Activated CD4-positive, CD25-positive, alpha-beta regulatory T cell treated with anti-CD3 and anti-CD28 coated beads, Interleukin-2, amount 50 U/mL, for 72 hours (primary cell): ENCODE results near the gene KIAA0930.
A peak's percentile ranks its signal among the peaks of the same experiment; 100 is the strongest.
"Not testable (repeated sequence)": the region's sequence is repeated elsewhere in the genome, so short reads cannot be mapped to it uniquely, and the experiment has no call there.

ENCODE experiments used
- DNase-seq: peaks from one replicate; pipeline ENCODE4 v3.0.0; 2021

Gene KIAA0930

GRCh38 chr22:45262195-45262930, 21.7 kb upstream of the KIAA0930 start:
- DNase-seq, result no peak

GRCh38 chr22:45261407-45262088, 20.9 kb upstream of the KIAA0930 start:
- DNase-seq, result no peak

- DNase-seq, result not testable (repeated sequence)
Measured at GRCh38 chr22:45260395-45260759, 19.7 kb upstream of the KIAA0930 start.

GRCh38 chr22:45259754-45260394, 19.2 kb upstream of the KIAA0930 start:
- DNase-seq, result no peak

- not testable (repeated sequence) for DNase-seq
Measured at GRCh38 chr22:45257941-45258340, 17.2 kb upstream of the KIAA0930 start.

GRCh38 chr22:45254789-45255278, 14.1 kb upstream of the KIAA0930 start:
- DNase-seq, result no peak

GRCh38 chr22:45254388-45254787, 13.7 kb upstream of the KIAA0930 start:
- DNase-seq, result no peak

GRCh38 chr22:45253039-45253641, 12.4 kb upstream of the KIAA0930 start:
- DNase-seq, result no peak

- no peak for DNase-seq
Measured at GRCh38 chr22:45251825-45252224, 11.1 kb upstream of the KIAA0930 start.

GRCh38 chr22:45248832-45249561, 8.3 kb upstream of the KIAA0930 start:
- DNase-seq, result no peak

- DNase-seq, result no peak
Measured at GRCh38 chr22:45246060-45246985, 5.6 kb upstream of the KIAA0930 start.

GRCh38 chr22:45244916-45245315, 4.2 kb upstream of the KIAA0930 start:
- no peak for DNase-seq

- DNase-seq, result no peak
Measured at GRCh38 chr22:45242778-45243191, 2.1 kb upstream of the KIAA0930 start.

GRCh38 chr22:45240104-45240809, 437 bp downstream of the KIAA0930 start:
- DNase-seq, result peak; percentile 47

GRCh38 chr22:45239681-45240051, 1.0 kb downstream of the KIAA0930 start:
- no peak for DNase-seq

- DNase-seq, result no peak
Measured at GRCh38 chr22:45238957-45239680, 1.6 kb downstream of the KIAA0930 start.

- no peak for DNase-seq
Measured at GRCh38 chr22:45238076-45238956, 2.4 kb downstream of the KIAA0930 start.

- DNase-seq, result no peak
Measured at GRCh38 chr22:45237065-45237990, 3.4 kb downstream of the KIAA0930 start.
